KOPT-K1 (cell line): ENCODE data around the gene IPPK.

ENCODE experiments used
- H3K27ac ChIP-seq: fragments of 200-600 bp; sonication (generic); 2 replicates; pipeline ENCODE4 v1.5.1; 2016; ENCODE audit warnings: antibody characterized with exemption, mild to moderate bottlenecking, low read depth, low read length; ENCODE audit not compliant: poor library complexity, severe bottlenecking
- H3K36me3 ChIP-seq: fragments of 200-600 bp; sonication (generic); 2 replicates; pipeline ENCODE4 v1.5.1; 2017; ENCODE audit warnings: antibody characterized with exemption, mild to moderate bottlenecking, low read length, moderate library complexity; ENCODE audit not compliant: insufficient read depth
- H3K9me3 ChIP-seq: fragments of 200-600 bp; sonication (generic); 2 replicates; pipeline ENCODE4 v1.5.1; 2017; ENCODE audit warnings: antibody characterized with exemption, low read length, mild to moderate bottlenecking; ENCODE audit not compliant: insufficient read depth, poor library complexity, severe bottlenecking

IPPK gene

DNA sequence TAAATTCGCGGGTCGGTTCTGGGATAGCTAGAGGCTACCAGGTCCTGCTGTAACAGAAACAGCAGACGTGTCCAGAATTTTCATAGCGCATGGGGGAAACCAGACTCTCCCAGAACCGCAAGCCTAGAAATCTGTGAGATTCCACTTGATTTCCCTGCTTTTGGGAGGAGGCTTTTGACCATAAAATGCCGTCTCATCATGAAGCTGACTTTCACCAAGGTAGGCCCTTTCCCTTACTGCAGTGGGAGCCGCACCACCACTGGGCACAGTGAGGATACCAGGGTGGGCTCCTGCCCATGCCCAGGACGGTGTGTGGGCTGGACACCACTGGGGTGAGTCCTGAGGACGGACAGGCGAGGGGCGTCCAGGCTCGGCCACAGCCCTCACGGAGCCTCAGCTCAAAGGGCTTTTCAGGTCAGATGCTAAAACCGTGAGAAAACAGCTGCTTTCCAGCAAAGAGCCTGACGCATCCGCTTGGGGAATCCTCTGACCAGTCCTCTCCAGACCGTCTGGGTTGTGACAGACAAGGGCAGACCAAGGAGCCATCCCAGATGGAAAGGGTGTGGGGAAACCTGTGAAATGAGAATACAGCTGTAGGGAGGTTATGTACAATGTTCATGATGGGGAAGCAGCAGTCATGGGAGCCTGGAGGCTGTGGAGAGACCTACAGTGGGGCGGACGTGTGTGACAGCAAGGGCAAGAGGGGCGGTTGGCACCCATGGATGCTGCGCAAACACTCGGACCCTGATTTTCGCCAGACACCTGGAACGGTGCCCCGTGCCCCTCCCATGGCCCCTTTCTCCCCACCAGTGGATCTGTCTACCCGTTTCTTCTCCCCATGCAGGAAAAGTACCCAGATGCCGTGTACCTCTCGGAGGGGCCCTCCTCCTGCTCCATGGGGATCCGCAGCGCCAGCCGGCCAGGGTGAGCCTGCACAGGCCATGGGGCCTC is 59.2 kb downstream of the IPPK start:
- Histone ChIP-seq H3K27ac (no peak overlapping the region), H3K9me3 (no peaks in the 10 kb centered on the region), H3K36me3 (peaks cover 51% of the 10 kb centered on the region)

DNA sequence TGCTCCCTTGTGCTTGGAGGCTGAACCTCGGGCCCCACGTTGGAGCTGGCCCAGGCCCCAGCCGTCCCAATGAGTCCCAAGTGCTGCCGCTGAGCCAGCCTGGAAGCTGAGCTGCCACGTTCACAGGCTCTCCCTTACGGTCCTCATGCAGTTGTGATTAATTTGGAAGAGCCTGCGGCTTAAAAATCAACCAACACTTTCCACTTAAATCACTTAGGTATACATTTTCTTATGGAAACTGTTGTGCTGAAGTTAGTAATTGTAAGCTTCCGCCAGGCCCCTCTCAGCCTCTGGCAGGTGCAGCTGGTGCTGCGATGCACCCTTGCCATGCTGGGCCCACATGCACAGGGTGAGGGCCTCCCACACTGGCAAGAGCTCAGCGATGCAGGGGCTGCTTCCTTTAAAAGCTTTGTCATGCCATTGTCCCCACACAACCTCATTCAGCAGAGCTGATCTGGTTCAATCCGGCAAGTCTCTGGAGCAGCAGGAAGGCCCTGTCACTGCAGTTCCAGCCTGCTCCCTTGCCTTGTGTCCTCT is 61.0 kb downstream of the IPPK start:
- peaks cover 13% of the 10 kb centered on the region for H3K9me3 ChIP-seq
- no peak overlapping the region for H3K27ac ChIP-seq
- H3K36me3 ChIP-seq: peaks cover 34% of the 10 kb centered on the region

DNA sequence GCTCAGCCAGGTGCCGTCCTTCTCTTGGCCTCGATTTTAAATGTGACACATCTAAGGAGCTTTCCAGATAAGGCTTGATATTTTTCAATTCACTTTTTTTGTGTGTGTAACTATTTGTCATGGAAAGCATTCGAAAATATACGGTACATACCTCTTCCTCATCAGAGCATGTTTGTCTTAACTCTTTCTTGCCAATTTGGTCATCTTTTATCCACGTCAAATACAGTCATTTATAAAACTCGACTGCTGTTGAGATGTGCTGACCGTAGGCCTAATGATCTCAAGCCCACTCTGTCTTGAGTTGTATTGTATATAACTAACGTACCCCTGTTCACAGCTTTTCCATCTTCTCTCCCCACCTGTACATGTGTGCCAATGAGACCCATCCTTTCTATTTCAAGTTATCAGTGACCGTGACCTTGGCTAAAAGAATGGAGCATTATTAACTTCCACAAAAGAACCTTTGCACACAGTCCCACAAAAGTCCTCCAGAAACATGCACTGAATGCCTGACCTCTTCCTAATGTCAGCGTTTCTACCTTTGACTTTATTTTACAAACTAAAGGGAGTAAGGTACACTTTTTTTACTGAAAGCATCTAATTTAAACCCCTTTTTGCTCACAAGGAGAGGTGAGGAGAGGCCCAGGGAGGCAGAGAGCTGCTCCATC is 61.6 kb downstream of the IPPK start:
- peaks cover 28% of the 10 kb centered on the region for H3K36me3 ChIP-seq
- no peak overlapping the region for H3K27ac ChIP-seq
- peaks cover 19% of the 10 kb centered on the region for H3K9me3 ChIP-seq

DNA sequence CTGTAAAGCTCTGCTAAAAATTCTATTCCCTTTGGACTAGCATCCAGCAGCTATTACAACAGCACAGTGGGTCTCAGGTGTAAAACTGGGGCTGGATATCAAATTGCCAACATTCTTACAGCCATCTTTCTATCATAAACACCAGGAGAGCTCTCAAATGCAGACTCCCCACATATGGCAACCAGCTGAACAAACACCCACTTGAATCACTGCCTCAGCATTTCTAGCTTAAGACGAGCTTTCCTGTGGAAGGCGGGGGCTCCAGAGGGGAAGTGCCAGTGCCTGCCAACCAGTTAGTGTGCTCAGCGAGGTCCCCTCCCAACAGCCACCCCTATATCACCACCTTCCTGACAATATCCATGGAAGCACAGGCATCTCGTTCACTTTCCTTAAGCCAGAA is 62.2 kb downstream of the IPPK start:
- no peak overlapping the region for H3K27ac ChIP-seq
- peaks cover 19% of the 10 kb centered on the region for H3K9me3 ChIP-seq
- peaks cover 23% of the 10 kb centered on the region for H3K36me3 ChIP-seq

DNA sequence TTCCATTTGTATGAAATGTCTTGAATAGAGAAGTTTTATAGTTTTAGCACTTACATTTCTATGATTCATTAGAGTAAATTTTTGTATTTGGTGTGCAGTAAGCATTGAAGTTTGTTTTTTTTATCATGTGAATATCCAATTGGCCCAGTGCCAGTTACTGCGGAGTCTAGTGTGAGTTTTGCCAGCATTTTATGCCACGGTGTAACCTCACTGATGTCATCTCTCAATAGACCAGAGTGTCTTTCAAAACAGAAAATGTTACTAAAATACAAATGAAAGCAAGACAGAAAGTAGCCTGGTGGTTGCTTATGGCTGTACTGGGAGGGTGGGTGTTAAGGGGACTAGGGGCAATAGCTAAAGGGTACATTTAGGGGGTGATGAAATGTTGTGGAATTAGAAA is 62.8 kb downstream of the IPPK start:
- H3K27ac ChIP-seq: no peak overlapping the region
- peaks cover 19% of the 10 kb centered on the region for H3K9me3 ChIP-seq
- peaks cover 16% of the 10 kb centered on the region for H3K36me3 ChIP-seq

DNA sequence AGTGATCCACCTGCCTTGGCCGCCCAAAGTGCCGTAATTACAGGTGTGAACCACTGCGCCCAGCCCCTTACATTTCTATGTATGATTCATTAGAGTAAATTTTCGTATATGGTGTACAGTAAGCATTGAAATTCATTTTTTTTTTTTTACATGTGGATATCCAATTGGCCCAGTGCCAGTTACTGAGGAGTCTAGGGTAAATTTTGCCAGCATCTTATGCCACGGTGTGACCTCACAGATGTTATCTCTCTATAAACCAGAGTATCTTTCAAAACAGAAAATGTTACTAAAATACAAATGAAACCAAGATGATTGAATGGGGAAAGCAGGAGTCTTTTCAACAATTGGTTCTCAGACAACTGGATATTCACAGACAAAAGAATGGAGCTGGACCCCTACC is 64.7 kb downstream of the IPPK start:
- peaks cover 19% of the 10 kb centered on the region for H3K9me3 ChIP-seq
- no peak overlapping the region for H3K27ac ChIP-seq
- no peaks in the 10 kb centered on the region; the same call in 1 of the 2 replicates for H3K36me3 ChIP-seq

DNA sequence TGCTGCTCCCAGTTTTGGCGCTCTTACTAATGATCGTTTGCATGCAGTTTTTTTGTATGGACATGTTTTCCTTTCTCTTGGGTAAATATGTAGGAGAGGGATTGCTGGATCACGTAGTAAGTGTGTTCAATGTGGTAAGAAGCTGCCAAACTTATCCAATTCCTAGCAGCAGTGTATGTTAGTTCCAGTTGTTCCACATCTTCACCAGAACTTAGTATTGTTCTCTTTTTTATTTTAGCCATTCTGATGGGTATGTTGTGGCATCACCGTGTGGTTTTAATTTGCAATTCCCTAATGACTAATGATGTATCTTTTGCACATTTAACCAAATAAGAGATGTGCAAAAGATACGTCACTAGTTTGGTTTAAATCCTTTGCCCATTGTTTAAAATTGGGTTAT is 65.9 kb downstream of the IPPK start:
- no peaks in the 10 kb centered on the region; the same call in 1 of the 2 replicates for H3K36me3 ChIP-seq
- H3K9me3 ChIP-seq: peaks cover 19% of the 10 kb centered on the region
- H3K27ac ChIP-seq: no peak overlapping the region

DNA sequence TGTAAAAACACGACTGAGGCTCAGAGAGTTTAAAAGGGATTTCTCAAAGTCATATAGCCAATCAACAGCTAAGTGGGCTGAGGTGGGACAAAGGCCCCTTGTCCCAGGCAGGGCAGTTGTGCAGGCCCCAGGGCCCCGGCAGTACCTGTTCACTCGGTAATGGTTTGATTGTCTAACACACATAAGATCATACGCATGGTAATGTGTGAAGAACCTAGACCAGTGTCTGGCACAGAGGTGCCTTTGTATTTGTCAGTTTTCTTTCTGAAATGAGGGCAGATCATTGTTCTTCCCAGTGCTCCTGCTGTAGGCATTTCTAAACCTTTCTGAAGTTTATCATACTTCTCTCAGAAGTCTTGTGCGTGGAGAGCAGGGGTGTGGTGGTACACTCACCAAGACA is 66.8 kb downstream of the IPPK start:
- Histone ChIP-seq H3K36me3 (no peaks in the 10 kb centered on the region; the same call in 1 of the 2 replicates), H3K9me3 (peaks cover 19% of the 10 kb centered on the region), H3K27ac (no peak overlapping the region)

DNA sequence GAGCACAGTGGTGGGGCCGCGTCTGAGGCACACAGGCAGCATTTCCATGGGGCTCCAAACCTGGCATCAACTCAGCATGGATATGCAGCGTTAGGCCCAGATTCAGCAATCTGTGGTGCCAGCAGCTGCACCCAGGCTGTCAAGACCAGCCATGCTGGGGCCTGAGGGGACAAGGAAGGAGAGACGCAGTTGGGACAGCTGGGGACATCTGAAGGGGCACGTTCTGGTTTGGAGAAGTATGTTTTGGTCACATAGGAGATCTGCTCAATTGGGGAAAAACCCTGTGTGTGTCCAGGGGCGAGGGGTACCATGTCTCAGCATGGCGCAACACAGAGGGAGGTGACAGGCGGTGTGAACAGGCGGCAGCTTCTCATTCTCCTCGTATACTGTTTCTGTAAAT is 67.5 kb downstream of the IPPK start:
- Histone ChIP-seq H3K36me3 (no peaks in the 10 kb centered on the region; the same call in 1 of the 2 replicates), H3K27ac (no peak overlapping the region), H3K9me3 (peaks cover 19% of the 10 kb centered on the region)

DNA sequence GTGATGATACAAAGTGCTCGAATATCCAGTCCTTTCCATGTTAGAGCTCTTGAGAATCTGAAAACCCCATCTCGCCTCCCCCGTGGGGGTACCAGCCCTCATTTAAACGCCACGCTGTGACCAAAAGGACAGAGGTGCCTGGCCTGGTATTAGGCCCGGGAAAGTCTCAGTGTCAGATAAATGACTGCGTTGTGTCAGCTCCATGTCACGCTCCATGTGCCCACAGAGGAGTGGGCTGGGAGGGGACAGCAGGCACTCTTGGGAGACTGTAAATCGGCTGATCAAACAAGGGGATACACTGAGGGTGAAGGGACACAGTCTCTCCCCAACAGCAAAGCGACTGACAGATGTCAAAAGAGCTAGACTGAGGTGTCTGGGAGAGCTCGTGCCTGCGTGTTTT is 68.5 kb downstream of the IPPK start:
- Histone ChIP-seq H3K27ac (no peak overlapping the region), H3K36me3 (no peaks in the 10 kb centered on the region; the same call in 1 of the 2 replicates), H3K9me3 (peaks cover 19% of the 10 kb centered on the region)

DNA sequence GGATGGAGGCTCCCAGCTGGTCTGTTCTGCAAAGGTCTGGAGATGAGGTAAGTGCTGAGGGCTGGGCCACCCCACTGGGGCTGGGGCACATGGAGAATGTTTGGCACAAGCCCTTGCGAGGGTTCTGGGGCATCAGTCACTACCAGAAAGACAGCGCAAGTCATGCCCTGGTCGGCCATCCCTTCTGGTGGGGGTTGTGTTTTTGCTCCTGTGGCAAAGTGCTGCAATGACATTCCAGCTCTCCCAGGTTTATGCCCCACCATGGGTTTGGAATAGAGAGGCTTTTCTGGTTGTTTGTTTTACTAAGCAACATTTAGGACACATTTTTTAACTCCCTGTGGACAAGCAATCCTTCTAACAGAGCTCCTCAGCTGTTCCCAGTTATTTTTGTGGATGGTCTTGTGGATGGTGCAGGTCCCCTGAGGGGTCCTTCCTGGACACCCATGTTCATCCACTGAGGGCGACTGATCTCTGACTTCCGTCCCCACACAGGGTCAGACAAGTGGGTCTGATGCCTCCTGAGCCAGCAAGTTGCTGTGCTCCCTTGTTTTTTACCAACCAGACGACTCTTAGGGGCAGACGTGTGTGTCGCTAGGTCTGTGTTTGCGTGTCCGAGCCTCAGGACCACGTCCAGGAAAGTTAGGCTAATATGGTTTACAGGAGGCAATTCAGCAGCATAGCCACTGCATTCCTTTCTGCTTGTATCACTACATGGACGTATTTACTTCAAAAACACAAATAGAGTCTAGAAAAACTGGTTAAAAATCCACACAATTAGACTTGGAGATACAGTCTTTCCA is 69.3 kb downstream of the IPPK start:
- Histone ChIP-seq H3K9me3 (peaks cover 19% of the 10 kb centered on the region), H3K27ac (no peak overlapping the region), H3K36me3 (no peaks in the 10 kb centered on the region; the same call in 1 of the 2 replicates)

DNA sequence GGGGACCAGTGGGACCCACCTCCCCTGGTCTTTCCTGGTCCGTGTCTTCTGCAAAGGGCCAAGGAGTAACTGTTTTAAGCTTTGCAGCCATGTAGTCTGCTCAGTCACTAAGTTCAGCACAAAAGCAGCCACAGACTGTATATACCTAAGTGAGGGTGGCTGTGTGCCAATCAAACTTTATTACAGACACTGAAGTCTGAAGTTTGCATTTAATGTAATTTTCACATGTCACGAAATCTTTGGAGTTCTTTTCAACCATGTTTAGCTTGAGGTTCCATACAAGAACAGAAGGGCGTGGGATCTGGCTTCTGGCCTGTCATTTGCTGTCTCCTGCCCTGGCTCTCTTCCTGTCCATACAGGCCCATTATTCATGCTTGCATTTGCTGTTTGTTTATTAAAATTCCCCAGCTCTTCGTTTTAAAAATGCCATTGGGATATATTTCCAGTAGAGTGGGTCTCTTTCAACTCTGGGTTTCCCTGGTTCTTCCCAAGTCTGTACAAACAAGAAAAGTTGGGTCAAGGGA is 69.9 kb downstream of the IPPK start:
- H3K9me3 ChIP-seq: peaks cover 14% of the 10 kb centered on the region
- H3K36me3 ChIP-seq: no peaks in the 10 kb centered on the region; the same call in 1 of the 2 replicates
- H3K27ac ChIP-seq: no peak overlapping the region

DNA sequence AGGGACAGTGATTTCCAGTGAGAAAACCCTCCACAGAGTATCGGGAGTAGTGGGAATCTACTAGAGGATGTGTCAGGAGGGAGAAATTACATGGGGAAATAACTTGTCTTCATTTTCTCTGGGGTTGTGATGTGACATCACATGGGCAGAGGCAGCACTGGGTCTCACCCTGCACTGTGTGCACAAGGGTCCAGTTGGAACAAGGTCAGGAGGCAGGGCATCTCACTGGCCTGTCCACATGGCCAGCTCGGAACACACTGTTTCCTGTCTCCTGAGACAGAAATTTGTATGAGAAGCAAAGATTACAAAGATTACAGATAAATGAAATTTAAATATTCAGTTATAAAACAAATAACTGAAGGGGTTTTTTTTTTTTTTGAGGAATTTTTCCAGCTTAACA is 71.5 kb downstream of the IPPK start:
- H3K36me3 ChIP-seq: no peaks in the 10 kb centered on the region
- no peaks in the 10 kb centered on the region for H3K9me3 ChIP-seq
- no peak overlapping the region for H3K27ac ChIP-seq

DNA sequence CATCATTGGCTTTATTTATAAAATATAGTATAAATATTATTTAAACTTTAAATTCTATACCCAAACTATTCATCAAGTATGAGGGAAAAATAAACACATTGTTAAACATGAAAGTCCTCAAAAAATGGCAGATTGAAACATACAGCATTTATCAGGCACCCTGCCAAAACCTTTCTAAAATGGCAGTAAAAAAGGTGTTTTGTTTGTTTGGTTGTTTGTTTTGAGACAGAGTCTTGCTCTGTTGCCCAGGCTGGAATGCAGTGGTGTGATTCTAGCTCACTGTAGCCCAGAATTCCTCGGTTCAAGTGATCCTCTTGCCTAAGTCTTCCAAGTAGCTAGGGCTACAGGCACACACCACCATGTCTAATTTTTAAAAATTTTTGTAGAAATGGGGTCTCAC is 74.0 kb downstream of the IPPK start:
- H3K9me3 ChIP-seq: no peaks in the 10 kb centered on the region
- H3K27ac ChIP-seq: no peak overlapping the region
- H3K36me3 ChIP-seq: no peaks in the 10 kb centered on the region
